Kidney epithelial cell (primary cell): Measurements from ENCODE around the gene TAS2R39. TPM values are rescaled to one million over a fixed set of nuclear protein-coding genes. Genes with fewer than 3 reads are reported as not detected.
"Not testable (repeated sequence)": the region's sequence is repeated elsewhere in the genome, so short reads cannot be mapped to it uniquely, and the experiment has no call there.

Experiments used
- DNase-seq: peaks from one replicate; pipeline ENCODE4 v3.0.0-alpha.2; 2010; ENCODE audit warnings: low read depth
- H3K27me3 ChIP-seq: 2 replicates; pipeline ENCODE4 v1.6.0; 2011; ENCODE audit warnings: low read length; ENCODE audit not compliant: control insufficient read depth, insufficient read depth
- H3K36me3 ChIP-seq: 2 replicates; pipeline ENCODE4 v1.5.1; 2011; ENCODE audit warnings: low read length; ENCODE audit not compliant: control insufficient read depth, insufficient read depth
- H3K4me3 ChIP-seq: 2 replicates; pipeline ENCODE4 v1.5.1; 2011; ENCODE audit warnings: low read depth, mild to moderate bottlenecking, control low read depth, low read length
- total RNA-seq: library from RNA; depleted of rRNA; stranded (reverse); fragments of >200 nt; gene quantifications from 2 replicates; pipeline ENCODE4 v1.2.3, GENCODE V29; 2015
- TF ChIP-seq, protein P1 (sequence below): IDR thresholded peaks from 2 replicates; pipeline ENCODE4 v1.5.1; 2011; ENCODE audit warnings: mild to moderate bottlenecking, moderate library complexity, low read length, control low read depth, inconsistent platforms; ENCODE audit not compliant: insufficient read depth, poor library complexity, severe bottlenecking

The TAS2R39 gene
- total RNA-seq, 1 donor from 2014 or later = not detected

DNA sequence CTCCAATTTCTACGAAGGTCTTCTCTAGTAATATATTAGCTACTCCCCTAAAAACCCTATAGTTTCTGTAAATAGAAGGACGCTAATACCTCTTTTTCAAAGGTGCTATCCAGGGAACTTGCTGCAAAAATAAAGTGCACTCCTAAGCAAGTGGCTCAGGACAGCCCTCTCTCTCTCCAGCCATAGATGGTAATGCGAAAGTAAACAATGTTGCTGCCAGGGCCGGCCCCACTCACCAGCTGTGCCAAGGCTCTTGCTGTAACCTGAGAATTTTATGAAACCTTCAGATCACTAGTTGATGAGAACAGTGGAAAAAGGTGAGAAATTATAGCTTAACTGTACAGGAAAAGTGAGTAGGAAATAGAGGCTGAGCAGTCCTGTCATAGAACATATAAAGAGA, 10.9 kb upstream of the TAS2R39 start:
- TF ChIP-seq, protein P1, sequence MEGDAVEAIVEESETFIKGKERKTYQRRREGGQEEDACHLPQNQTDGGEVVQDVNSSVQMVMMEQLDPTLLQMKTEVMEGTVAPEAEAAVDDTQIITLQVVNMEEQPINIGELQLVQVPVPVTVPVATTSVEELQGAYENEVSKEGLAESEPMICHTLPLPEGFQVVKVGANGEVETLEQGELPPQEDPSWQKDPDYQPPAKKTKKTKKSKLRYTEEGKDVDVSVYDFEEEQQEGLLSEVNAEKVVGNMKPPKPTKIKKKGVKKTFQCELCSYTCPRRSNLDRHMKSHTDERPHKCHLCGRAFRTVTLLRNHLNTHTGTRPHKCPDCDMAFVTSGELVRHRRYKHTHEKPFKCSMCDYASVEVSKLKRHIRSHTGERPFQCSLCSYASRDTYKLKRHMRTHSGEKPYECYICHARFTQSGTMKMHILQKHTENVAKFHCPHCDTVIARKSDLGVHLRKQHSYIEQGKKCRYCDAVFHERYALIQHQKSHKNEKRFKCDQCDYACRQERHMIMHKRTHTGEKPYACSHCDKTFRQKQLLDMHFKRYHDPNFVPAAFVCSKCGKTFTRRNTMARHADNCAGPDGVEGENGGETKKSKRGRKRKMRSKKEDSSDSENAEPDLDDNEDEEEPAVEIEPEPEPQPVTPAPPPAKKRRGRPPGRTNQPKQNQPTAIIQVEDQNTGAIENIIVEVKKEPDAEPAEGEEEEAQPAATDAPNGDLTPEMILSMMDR = no peak
- H3K4me3 ChIP-seq = no peak overlapping the region
- no peak for DNase-seq
- H3K27me3 ChIP-seq = no peaks in the 10 kb centered on the region
- no peaks in the 10 kb centered on the region for H3K36me3 ChIP-seq

GRCh38 chr7:143176128-143176527, 7.1 kb upstream of the TAS2R39 start:
- Histone ChIP-seq H3K36me3 (no peaks in the 10 kb centered on the region), H3K4me3 (no peak overlapping the region), H3K27me3 (no peaks in the 10 kb centered on the region)
- TF ChIP-seq, protein P1 = no peak
- DNase-seq = no peak

DNA sequence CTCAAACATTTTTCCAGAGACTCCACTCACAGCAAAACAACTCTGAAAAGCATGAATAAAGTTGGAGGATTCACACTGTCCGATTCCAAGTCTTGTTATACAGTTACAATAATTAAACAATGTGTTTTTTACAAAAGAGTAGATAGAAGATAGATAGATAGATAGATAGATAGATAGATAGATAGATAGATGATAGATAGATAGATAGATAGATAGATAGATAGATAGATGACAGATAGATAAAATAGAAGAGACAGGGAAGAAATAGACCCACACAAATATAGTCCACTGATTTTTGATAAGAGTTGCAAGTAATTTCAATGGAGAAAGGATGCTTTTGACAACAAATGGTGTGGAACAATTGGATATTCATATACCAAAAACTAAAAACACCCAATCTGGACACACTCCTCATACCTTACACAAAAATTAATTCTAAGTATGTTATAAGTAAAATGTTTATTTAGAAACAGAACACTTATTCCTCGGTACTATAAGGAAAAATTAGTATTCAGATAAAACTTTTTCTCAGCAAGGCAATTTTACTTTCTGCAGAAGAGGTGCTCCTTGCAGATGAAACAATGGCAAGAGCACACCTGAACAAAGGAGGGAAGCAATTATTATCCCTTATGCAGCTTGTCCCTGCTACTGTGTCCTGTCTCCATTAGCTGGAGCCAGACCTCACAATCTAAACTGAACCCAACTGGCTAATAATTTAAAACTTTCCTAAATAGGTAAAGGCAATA, 5.7 kb upstream of the TAS2R39 start:
- Histone ChIP-seq H3K36me3 (no peaks in the 10 kb centered on the region), H3K27me3 (no peaks in the 10 kb centered on the region), H3K4me3 (no peak overlapping the region)
- TF ChIP-seq, protein P1 = no peak
- DNase-seq = no peak

GRCh38 chr7:143180771-143181170, 2.4 kb upstream of the TAS2R39 start:
- H3K4me3 ChIP-seq, H3K36me3 ChIP-seq, DNase-seq: not testable (repeated sequence)

DNA sequence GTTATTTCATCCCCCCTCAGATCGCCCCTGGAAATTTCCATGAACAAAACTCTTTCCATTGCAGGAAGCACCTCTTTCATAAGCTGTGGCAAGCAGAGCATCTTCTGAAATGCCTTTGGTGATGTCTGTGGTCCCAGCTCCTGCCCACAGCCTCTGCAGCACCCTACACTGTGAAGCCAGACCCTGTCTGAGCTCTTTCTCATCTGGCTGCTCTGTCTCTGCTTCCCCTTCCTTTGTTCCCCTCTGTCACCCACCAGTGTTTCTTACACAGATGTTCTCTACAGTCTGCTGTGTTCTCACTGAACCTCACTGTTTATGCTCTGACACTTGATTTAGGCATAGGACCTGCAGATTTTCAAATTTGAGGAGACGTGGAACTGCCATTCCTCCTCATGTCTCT, 1.9 kb upstream of the TAS2R39 start:
- Histone ChIP-seq H3K36me3 (no peaks in the 10 kb centered on the region), H3K27me3 (no peaks in the 10 kb centered on the region), H3K4me3 (no peak overlapping the region)
- no peak for DNase-seq
- TF ChIP-seq, protein P1 = no peak

More at GRCh38 chr7:143180771-143181170, 2.4 kb upstream of the TAS2R39 start:
- H3K27me3 ChIP-seq = not testable (repeated sequence)

GRCh38 chr7:143185551-143185950, 2.3 kb downstream of the TAS2R39 start:
- DNase-seq = no peak
- H3K4me3 ChIP-seq = no peak overlapping the region
- no peaks in the 10 kb centered on the region for H3K36me3 ChIP-seq
- TF ChIP-seq, protein P1 = no peak
- no peaks in the 10 kb centered on the region for H3K27me3 ChIP-seq
